HepG2 (cell line): ENCODE results near the gene SEMA3F. TPM values are rescaled to one million over a fixed set of nuclear protein-coding genes. Genes with fewer than 3 reads are reported as not detected.
A peak's percentile ranks its signal among the peaks of the same experiment; 100 is the strongest.

ENCODE experiments used
- HOXA7 ChIP-seq: sonication (generic); formaldehyde crosslinking; IDR thresholded peaks from 2 replicates; pipeline ENCODE4 v1.8.1; 2022; ENCODE audit warnings: mild to moderate bottlenecking, missing genetic modification reagents, moderate library complexity
- MXI1 ChIP-seq: IDR thresholded peaks from 3 replicates; pipeline ENCODE4 v1.6.1; 2012; ENCODE audit warnings: low read depth, low read length, inconsistent platforms, borderline replicate concordance
- ZNF296 ChIP-seq: sonication (generic); formaldehyde crosslinking; conservative IDR thresholded peaks from 2 replicates; pipeline ENCODE4 v1.5.0; 2020; ENCODE audit warnings: mild to moderate bottlenecking, missing genetic modification reagents
- ZNF629 ChIP-seq: sonication (generic); formaldehyde crosslinking; conservative IDR thresholded peaks from 2 replicates; pipeline ENCODE4 v1.5.0; 2020; ENCODE audit warnings: missing genetic modification reagents
- polyA plus RNA-seq, 8 experiments: library from polyadenylated mRNA; depleted of rRNA in 3 of 8; stranded (reverse) in 7 of 8; unstranded in 1 of 8; fragments of >200 nt; fragmentation: Illumina TruSeq in 4 of 8; extraction: Trizol in 4 of 8; gene quantifications; 2 replicates each; pipeline versions ENCODE4 v1.2.1 to v1.2.3, GENCODE V29; 2011 to 2016; ENCODE audit warnings: low read depth in 4 of 8, missing spikeins in 1 of 8, mixed read lengths in 1 of 8; ENCODE audit not compliant: insufficient read depth in 1 of 8
- total RNA-seq, 5 experiments: library from RNA; depleted of rRNA; stranded (reverse); fragments of >200 nt; fragmentation: Illumina TruSeq; extraction: Trizol; gene quantifications; 2 replicates each; pipeline ENCODE4 v1.2.3, GENCODE V29; 2016; ENCODE audit warnings: low read depth in 1 of 5
- TF ChIP-seq, protein P1 (sequence below): sonication (generic); formaldehyde crosslinking; conservative IDR thresholded peaks from 2 replicates; pipeline ENCODE4 v1.4.0; 2020; ENCODE audit warnings: mild to moderate bottlenecking, missing genetic modification reagents, moderate library complexity
- TF ChIP-seq, protein P2 (sequence below): sonication (generic); formaldehyde crosslinking; IDR thresholded peaks from 2 replicates; pipeline ENCODE4 v1.8.0; 2022; ENCODE audit warnings: missing genetic modification reagents, mild to moderate bottlenecking, borderline replicate concordance
- TF ChIP-seq, protein P3 (sequence below): conservative IDR thresholded peaks from 2 replicates; pipeline ENCODE4 v1.6.1; 2018; ENCODE audit warnings: missing genetic modification reagents
- TF ChIP-seq, protein P4 (sequence below), 2 experiments: sonication (generic) in 1 of 2; formaldehyde crosslinking in 1 of 2; IDR thresholded peaks; 2 replicates each; pipeline versions ENCODE4 v1.4.0 to v1.6.1; 2018 to 2020; ENCODE audit warnings: missing genetic modification reagents in 2 of 2, borderline replicate concordance in 1 of 2, low read depth in 1 of 2, mild to moderate bottlenecking in 1 of 2, missing biosample characterization in 1 of 2
- TF ChIP-seq, protein P5 (sequence below): sonication (generic); formaldehyde crosslinking; conservative IDR thresholded peaks from 2 replicates; pipeline ENCODE4 v1.8.0; 2022; ENCODE audit warnings: mild to moderate bottlenecking, moderate library complexity, missing genetic modification reagents
- TF ChIP-seq, protein P6 (sequence below): IDR thresholded peaks from 2 replicates; pipeline ENCODE4 v1.6.1; 2016

SEMA3F gene
- total and polyA plus RNA-seq, 2 of the 13 experiments (the other 11 are each of a cell fraction or from before 2014, with no cell fraction given): 7.6 to 17.2 TPM

DNA sequence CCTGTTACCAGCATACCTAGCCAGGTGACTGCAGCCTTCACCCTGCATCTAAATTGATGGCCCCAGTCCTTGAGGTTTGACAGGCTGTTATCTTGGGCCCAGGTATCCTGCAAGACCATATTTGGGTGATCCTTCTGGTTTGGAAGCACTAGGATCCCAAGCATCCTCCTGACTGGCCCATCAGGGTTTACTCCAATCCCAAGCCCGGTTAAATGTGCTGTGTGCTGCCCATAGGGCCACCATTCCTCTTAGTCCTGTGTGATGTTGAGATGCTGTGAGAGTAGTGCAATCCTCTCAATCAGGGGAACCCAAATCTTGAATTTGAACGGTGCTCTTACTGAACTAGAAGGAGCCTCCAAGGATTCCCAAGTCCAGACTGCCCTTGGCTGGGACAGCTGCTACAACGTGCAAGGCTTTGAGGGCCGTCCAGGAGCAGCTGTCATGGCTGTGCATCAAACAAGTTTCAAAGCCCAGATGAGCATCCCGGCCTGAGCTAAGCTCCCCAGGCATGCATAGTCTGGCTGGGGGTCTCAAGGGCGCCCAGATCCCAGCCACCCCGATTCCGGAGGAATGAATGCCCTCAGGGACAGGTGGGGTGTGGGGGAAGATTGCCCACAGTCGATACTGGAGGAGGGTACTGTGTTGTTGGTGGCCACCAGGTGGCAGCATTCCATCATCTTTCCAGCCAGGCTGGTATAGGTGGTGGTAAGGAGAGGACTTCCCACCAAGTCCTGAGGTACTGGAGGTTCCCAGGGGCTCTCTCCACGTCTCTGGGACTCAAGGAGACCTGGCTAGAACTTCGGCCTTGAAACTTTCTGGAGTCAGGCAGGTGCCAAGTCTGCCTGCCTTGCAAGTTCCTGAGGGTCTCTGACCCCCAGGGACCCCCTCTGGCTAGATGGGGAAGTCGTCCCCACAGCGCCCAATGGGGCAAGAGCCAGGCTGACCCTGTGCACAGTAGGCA lies 33.8 kb upstream of the SEMA3F start (continued):
- TF ChIP-seq, protein P1, sequence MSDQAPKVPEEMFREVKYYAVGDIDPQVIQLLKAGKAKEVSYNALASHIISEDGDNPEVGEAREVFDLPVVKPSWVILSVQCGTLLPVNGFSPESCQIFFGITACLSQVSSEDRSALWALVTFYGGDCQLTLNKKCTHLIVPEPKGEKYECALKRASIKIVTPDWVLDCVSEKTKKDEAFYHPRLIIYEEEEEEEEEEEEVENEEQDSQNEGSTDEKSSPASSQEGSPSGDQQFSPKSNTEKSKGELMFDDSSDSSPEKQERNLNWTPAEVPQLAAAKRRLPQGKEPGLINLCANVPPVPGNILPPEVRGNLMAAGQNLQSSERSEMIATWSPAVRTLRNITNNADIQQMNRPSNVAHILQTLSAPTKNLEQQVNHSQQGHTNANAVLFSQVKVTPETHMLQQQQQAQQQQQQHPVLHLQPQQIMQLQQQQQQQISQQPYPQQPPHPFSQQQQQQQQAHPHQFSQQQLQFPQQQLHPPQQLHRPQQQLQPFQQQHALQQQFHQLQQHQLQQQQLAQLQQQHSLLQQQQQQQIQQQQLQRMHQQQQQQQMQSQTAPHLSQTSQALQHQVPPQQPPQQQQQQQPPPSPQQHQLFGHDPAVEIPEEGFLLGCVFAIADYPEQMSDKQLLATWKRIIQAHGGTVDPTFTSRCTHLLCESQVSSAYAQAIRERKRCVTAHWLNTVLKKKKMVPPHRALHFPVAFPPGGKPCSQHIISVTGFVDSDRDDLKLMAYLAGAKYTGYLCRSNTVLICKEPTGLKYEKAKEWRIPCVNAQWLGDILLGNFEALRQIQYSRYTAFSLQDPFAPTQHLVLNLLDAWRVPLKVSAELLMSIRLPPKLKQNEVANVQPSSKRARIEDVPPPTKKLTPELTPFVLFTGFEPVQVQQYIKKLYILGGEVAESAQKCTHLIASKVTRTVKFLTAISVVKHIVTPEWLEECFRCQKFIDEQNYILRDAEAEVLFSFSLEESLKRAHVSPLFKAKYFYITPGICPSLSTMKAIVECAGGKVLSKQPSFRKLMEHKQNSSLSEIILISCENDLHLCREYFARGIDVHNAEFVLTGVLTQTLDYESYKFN: no peak; the same call in 1 of the 2 replicates
- TF ChIP-seq MXI1 (0 out of 3 replicates have a peak, but pooled peaks have one; percentile 13), ZNF629 (CRISPR knock-in tag) (no peak), HOXA7 (CRISPR knock-in tag) (no peak), ZNF296 (CRISPR knock-in tag) (no peak)
- TF ChIP-seq, protein P2, sequence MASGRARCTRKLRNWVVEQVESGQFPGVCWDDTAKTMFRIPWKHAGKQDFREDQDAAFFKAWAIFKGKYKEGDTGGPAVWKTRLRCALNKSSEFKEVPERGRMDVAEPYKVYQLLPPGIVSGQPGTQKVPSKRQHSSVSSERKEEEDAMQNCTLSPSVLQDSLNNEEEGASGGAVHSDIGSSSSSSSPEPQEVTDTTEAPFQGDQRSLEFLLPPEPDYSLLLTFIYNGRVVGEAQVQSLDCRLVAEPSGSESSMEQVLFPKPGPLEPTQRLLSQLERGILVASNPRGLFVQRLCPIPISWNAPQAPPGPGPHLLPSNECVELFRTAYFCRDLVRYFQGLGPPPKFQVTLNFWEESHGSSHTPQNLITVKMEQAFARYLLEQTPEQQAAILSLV (CRISPR knock-in tag): no peak
- TF ChIP-seq, protein P3, sequence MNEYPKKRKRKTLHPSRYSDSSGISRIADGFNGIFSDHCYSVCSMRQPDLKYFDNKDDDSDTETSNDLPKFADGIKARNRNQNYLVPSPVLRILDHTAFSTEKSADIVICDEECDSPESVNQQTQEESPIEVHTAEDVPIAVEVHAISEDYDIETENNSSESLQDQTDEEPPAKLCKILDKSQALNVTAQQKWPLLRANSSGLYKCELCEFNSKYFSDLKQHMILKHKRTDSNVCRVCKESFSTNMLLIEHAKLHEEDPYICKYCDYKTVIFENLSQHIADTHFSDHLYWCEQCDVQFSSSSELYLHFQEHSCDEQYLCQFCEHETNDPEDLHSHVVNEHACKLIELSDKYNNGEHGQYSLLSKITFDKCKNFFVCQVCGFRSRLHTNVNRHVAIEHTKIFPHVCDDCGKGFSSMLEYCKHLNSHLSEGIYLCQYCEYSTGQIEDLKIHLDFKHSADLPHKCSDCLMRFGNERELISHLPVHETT (CRISPR knock-in tag): no peak
- TF ChIP-seq, protein P4, sequence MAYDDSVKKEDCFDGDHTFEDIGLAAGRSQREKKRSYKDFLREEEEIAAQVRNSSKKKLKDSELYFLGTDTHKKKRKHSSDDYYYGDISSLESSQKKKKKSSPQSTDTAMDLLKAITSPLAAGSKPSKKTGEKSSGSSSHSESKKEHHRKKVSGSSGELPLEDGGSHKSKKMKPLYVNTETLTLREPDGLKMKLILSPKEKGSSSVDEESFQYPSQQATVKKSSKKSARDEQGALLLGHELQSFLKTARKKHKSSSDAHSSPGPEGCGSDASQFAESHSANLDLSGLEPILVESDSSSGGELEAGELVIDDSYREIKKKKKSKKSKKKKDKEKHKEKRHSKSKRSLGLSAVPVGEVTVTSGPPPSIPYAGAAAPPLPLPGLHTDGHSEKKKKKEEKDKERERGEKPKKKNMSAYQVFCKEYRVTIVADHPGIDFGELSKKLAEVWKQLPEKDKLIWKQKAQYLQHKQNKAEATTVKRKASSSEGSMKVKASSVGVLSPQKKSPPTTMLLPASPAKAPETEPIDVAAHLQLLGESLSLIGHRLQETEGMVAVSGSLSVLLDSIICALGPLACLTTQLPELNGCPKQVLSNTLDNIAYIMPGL (CRISPR knock-in tag; IDR thresholded peaks at IDR 0.05; ENCODE audit: borderline replicate concordance in 1 of 2, low read depth in 1 of 2): peak in 1 of 2 experiments; percentile 39; a peak in 2 of 4 replicates
- TF ChIP-seq, protein P5, sequence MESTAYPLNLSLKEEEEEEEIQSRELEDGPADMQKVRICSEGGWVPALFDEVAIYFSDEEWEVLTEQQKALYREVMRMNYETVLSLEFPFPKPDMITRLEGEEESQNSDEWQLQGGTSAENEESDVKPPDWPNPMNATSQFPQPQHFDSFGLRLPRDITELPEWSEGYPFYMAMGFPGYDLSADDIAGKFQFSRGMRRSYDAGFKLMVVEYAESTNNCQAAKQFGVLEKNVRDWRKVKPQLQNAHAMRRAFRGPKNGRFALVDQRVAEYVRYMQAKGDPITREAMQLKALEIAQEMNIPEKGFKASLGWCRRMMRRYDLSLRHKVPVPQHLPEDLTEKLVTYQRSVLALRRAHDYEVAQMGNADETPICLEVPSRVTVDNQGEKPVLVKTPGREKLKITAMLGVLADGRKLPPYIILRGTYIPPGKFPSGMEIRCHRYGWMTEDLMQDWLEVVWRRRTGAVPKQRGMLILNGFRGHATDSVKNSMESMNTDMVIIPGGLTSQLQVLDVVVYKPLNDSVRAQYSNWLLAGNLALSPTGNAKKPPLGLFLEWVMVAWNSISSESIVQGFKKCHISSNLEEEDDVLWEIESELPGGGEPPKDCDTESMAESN (CRISPR knock-in tag): no peak
- TF ChIP-seq, protein P6, sequence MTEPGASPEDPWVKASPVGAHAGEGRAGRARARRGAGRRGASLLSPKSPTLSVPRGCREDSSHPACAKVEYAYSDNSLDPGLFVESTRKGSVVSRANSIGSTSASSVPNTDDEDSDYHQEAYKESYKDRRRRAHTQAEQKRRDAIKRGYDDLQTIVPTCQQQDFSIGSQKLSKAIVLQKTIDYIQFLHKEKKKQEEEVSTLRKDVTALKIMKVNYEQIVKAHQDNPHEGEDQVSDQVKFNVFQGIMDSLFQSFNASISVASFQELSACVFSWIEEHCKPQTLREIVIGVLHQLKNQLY (CRISPR knock-in tag): no peak
